Stimulated activated CD8-positive, alpha-beta memory T cell treated with anti-CD3 and anti-CD28 coated beads, Interleukin-4, amount 100 ng/mL, for 4 hours (primary cell): ENCODE results near the gene TMEM120B.
"Not testable (repeated sequence)": the region's sequence is repeated elsewhere in the genome, so short reads cannot be mapped to it uniquely, and the experiment has no call there.

Source experiments
- DNase-seq, 2 donors: peaks; one replicate each; pipeline ENCODE4 v3.0.0-alpha.2; 2020; ENCODE audit warnings: low read depth in 2 of 2, low spot score in 1 of 2

Gene TMEM120B

GRCh38 chr12:121741743-121742142, 29.2 kb downstream of the TMEM120B start:
- DNase-seq: no peak

GRCh38 chr12:121745545-121745944, 33.0 kb downstream of the TMEM120B start:
- DNase-seq: not testable (repeated sequence)

- DNase-seq: no peak
Observed at GRCh38 chr12:121748218-121748570, 35.6 kb downstream of the TMEM120B start.

- no peak for DNase-seq
Observed at GRCh38 chr12:121748571-121749265, 36.2 kb downstream of the TMEM120B start.

- no peak for DNase-seq
Observed at GRCh38 chr12:121749267-121749666, 36.7 kb downstream of the TMEM120B start.

- no peak for DNase-seq
Observed at GRCh38 chr12:121750507-121750955, 38.0 kb downstream of the TMEM120B start.

GRCh38 chr12:121751034-121751433, 38.5 kb downstream of the TMEM120B start:
- DNase-seq: no peak

GRCh38 chr12:121751749-121752351, 39.3 kb downstream of the TMEM120B start:
- DNase-seq: no peak

GRCh38 chr12:121753844-121754264, 41.3 kb downstream of the TMEM120B start:
- DNase-seq: no peak

- no peak for DNase-seq
Observed at GRCh38 chr12:121754836-121755235, 42.3 kb downstream of the TMEM120B start.

- no peak for DNase-seq
Observed at GRCh38 chr12:121755591-121755990, 43.0 kb downstream of the TMEM120B start.

- DNase-seq: not testable (repeated sequence)
Observed at GRCh38 chr12:121758536-121758935, 46.0 kb downstream of the TMEM120B start.

GRCh38 chr12:121762269-121762668, 49.7 kb downstream of the TMEM120B start:
- no peak for DNase-seq

- DNase-seq: no peak
Observed at GRCh38 chr12:121764808-121765207, 52.3 kb downstream of the TMEM120B start.

- no peak for DNase-seq
Observed at GRCh38 chr12:121765573-121765972, 53.0 kb downstream of the TMEM120B start.

- DNase-seq: no peak
Observed at GRCh38 chr12:121766290-121767039, 53.9 kb downstream of the TMEM120B start.

GRCh38 chr12:121767525-121768016, 55.0 kb downstream of the TMEM120B start:
- DNase-seq: no peak

GRCh38 chr12:121769297-121769830, 56.8 kb downstream of the TMEM120B start:
- DNase-seq: no peak

- no peak for DNase-seq
Observed at GRCh38 chr12:121769831-121770301, 57.3 kb downstream of the TMEM120B start.

GRCh38 chr12:121770388-121770787, 57.8 kb downstream of the TMEM120B start:
- no peak for DNase-seq

- no peak for DNase-seq
Observed at GRCh38 chr12:121770813-121771625, 58.5 kb downstream of the TMEM120B start.
